NCI-H2196 treated with DMSO at 0.1 percent for 48 hours (cell line): ENCODE data around the gene PRMT5.

Source experiments
- DNase-seq: peaks from one replicate; lab custom pipeline; 2025; ENCODE audit not compliant: unreplicated experiment; lab: John Stamatoyannopoulos, UW

Gene PRMT5

GRCh38 chr14:22878271-22879246 lies 50.6 kb downstream of the PRMT5 start:
- no peak for DNase-seq

- no peak for DNase-seq
Observed at GRCh38 chr14:22877000-22877501, 52.1 kb downstream of the PRMT5 start.

- DNase-seq: no peak
Observed at GRCh38 chr14:22875748-22876319, 53.3 kb downstream of the PRMT5 start.

GRCh38 chr14:22875003-22875747 lies 54.0 kb downstream of the PRMT5 start:
- DNase-seq: no peak

GRCh38 chr14:22872833-22873520 lies 56.2 kb downstream of the PRMT5 start:
- no peak for DNase-seq

GRCh38 chr14:22872033-22872832 lies 56.9 kb downstream of the PRMT5 start:
- peak; percentile 36 for DNase-seq

- peak; percentile 86 for DNase-seq
Observed at GRCh38 chr14:22871224-22872032, 57.7 kb downstream of the PRMT5 start, which contains the start of gene LRP10. Gene LRP10 (plus strand): TSS chr14:22871740. CDS start chr14:22872304, 564 bp downstream.

- DNase-seq: no peak
Observed at GRCh38 chr14:22870811-22871223, 58.4 kb downstream of the PRMT5 start.
